NOMO-1 treated with DMSO at 0.1 percent for 48 hours (cell line): ENCODE measurements around the gene DESI1.
"Not testable (repeated sequence)": the region's sequence is repeated elsewhere in the genome, so short reads cannot be mapped to it uniquely, and the experiment has no call there.

Source experiments
- DNase-seq: peaks from one replicate; lab custom pipeline; 2025; ENCODE audit not compliant: unreplicated experiment; lab: John Stamatoyannopoulos, UW

The DESI1 gene

GRCh38 chr22:41589391-41590241 is 31.2 kb downstream of the DESI1 start, which contains the start of gene PMM1:
PMM1 (minus strand) TSS chr22:41589840; CDS start chr22:41589805, 35 bp downstream.
- DNase-seq = peak; percentile 99

GRCh38 chr22:41587347-41587723 is 33.5 kb downstream of the DESI1 start:
- no peak for DNase-seq

GRCh38 chr22:41585898-41586297 is 34.9 kb downstream of the DESI1 start:
- no peak for DNase-seq

- no peak for DNase-seq
These were observed 36.0 kb downstream of the DESI1 start for GRCh38 chr22:41584881-41585280.

- no peak for DNase-seq
These were observed 38.1 kb downstream of the DESI1 start for GRCh38 chr22:41582694-41583093.

GRCh38 chr22:41579997-41580355 is 40.9 kb downstream of the DESI1 start:
- no peak for DNase-seq

GRCh38 chr22:41579297-41579996 is 41.4 kb downstream of the DESI1 start:
- no peak for DNase-seq

- no peak for DNase-seq
These were observed 42.0 kb downstream of the DESI1 start for GRCh38 chr22:41578818-41579217.

- DNase-seq = no peak
These were observed 42.7 kb downstream of the DESI1 start for GRCh38 chr22:41578114-41578513.

GRCh38 chr22:41576877-41577276 is 44.0 kb downstream of the DESI1 start:
- DNase-seq = peak; percentile 34

GRCh38 chr22:41575533-41575932 is 45.3 kb downstream of the DESI1 start:
- no peak for DNase-seq

GRCh38 chr22:41574847-41575381 is 45.9 kb downstream of the DESI1 start:
- DNase-seq = no peak

GRCh38 chr22:41573677-41574076 is 47.2 kb downstream of the DESI1 start:
- no peak for DNase-seq

- DNase-seq = not testable (repeated sequence)
These were observed 48.5 kb downstream of the DESI1 start for GRCh38 chr22:41572305-41572704.

- DNase-seq = no peak
These were observed 49.1 kb downstream of the DESI1 start for GRCh38 chr22:41571786-41572185.

GRCh38 chr22:41570221-41570620 is 50.6 kb downstream of the DESI1 start:
- DNase-seq = no peak

- no peak for DNase-seq
These were observed 52.0 kb downstream of the DESI1 start for GRCh38 chr22:41568811-41569210.

GRCh38 chr22:41567512-41567768 is 53.4 kb downstream of the DESI1 start:
- no peak for DNase-seq

- no peak for DNase-seq
These were observed 55.3 kb downstream of the DESI1 start for GRCh38 chr22:41565403-41566054.

- no peak for DNase-seq
These were observed 56.3 kb downstream of the DESI1 start for GRCh38 chr22:41564563-41564962.

- no peak for DNase-seq
These were observed 57.7 kb downstream of the DESI1 start for GRCh38 chr22:41563051-41563711.
